Esophagus squamous epithelium (tissue), 5 donors: ENCODE measurements around the gene CPTP. TPM values are rescaled to one million over a fixed set of nuclear protein-coding genes. Genes with fewer than 3 reads are reported as not detected.
A peak's percentile ranks its signal among the peaks of the same experiment; 100 is the strongest.

Source experiments
- DNase-seq: peaks from one replicate; lab custom pipeline; 2025; lab: John Stamatoyannopoulos, UW
- H3K27ac ChIP-seq, 4 donors: fragments of 200-600 bp; sonication (generic); one replicate each; pipeline ENCODE4 v1.5.1; 2016 to 2019; ENCODE audit warnings: mild to moderate bottlenecking in 1 of 4
- H3K27me3 ChIP-seq, 4 donors: fragments of 200-600 bp; sonication (generic); 1 replicate in 3 of 4; 2 replicates in 1 of 4; pipeline versions ENCODE4 v1.5.1 to v1.6.0; 2017 to 2021; ENCODE audit warnings: antibody characterized with exemption in 1 of 4
- H3K36me3 ChIP-seq, 3 donors: fragments of 200-600 bp; sonication (generic); one replicate each; pipeline ENCODE4 v1.5.1; 2016 to 2019
- H3K4me1 ChIP-seq, 3 donors: fragments of 200-600 bp; sonication (generic); one replicate each; pipeline ENCODE4 v1.5.1; 2017 to 2019
- H3K4me3 ChIP-seq, 4 donors: fragments of 200-600 bp; sonication (generic); 1 replicate in 3 of 4; 2 replicates in 1 of 4; pipeline ENCODE4 v1.5.1; 2016 to 2019; ENCODE audit warnings: mild to moderate bottlenecking in 2 of 4, moderate library complexity in 1 of 4
- H3K9me3 ChIP-seq, 3 donors: fragments of 200-600 bp; sonication (generic); one replicate each; pipeline ENCODE4 v1.5.1; 2016 to 2019
- CTCF ChIP-seq, 6 experiments: fragments of 450-650 bp in 4 of 6; fragments of 200-600 bp in 2 of 6; sonication (generic) in 2 of 6; IDR thresholded peaks; one replicate each; pipeline ENCODE4 v1.5.1; 2016 to 2019; ENCODE audit warnings: antibody characterized with exemption in 6 of 6, mild to moderate bottlenecking in 4 of 6, moderate library complexity in 4 of 6
- POLR2A ChIP-seq, 4 donors: fragments of 450-650 bp; IDR thresholded peaks; one replicate each; pipeline ENCODE4 v1.6.1; 2017; ENCODE audit warnings: antibody characterized with exemption in 4 of 4, mild to moderate bottlenecking in 4 of 4, moderate library complexity in 3 of 4
- WGBS, 2 donors: methylation state at CpG; one replicate each; pipeline ENCODE4 v1.1.5; 2018; 5-methylcytosine and 5-hydroxymethylcytosine counted together
- intact Hi-C: fragments of 100-400 bp; cut with DNase I; formaldehyde crosslinking; loops from one replicate; pipeline ENCODE4 v1.15.0; 2022
- total RNA-seq, 4 donors: library from RNA; depleted of rRNA; stranded (reverse); fragments of >200 nt; gene quantifications; one replicate each; pipeline ENCODE4 v1.1.0, GENCODE V29; 2016
- donor health status: DM: yes; HTN: yes; CAD: no.

CPTP gene
- total RNA-seq, 4 donors from 2014 or later, result 27.7 to 75.2 (median 33.4) TPM

GRCh38 chr1:1343811-1344421, 19.3 kb downstream of the CPTP start:
- Histone ChIP-seq H3K4me1 (peaks cover 40 to 64% (median 50%) of the 10 kb centered on the region in 3 donors), H3K27me3 (no peaks in the 10 kb centered on the region), H3K9me3 (no peaks in the 10 kb centered on the region), H3K4me3 (peak overlapping the region in 3 of 4 donors; percentile 27 to 89 (median 29)), H3K27ac (peak overlapping the region; percentile 92 to 95 (median 94)), H3K36me3 (peaks cover 7 to 37% (median 24%) of the 10 kb centered on the region in 3 donors)
- DNase-seq, result no peak
- WGBS, 2 donors, result 80% methylated on average over 1 of the region's 24 CpGs; no CpG with 5 or more reads in 1 of the 2 donors
- intact Hi-C loops, result no loop called here
- TF ChIP-seq CTCF (IDR thresholded peaks at IDR 0.05), result no peak
- TF ChIP-seq POLR2A (IDR thresholded peaks at IDR 0.05), result no peak

GRCh38 chr1:1344655-1345361, 20.2 kb downstream of the CPTP start:
- H3K4me1 ChIP-seq, result peaks cover 40 to 64% (median 50%) of the 10 kb centered on the region in 3 donors
- 30 to 76% methylated on average over 6 to 9 of the region's 15 CpGs for WGBS, 2 donors
- H3K9me3 ChIP-seq, result no peaks in the 10 kb centered on the region
- H3K27me3 ChIP-seq, result no peaks in the 10 kb centered on the region
- no peak for DNase-seq
- TF ChIP-seq POLR2A (IDR thresholded peaks at IDR 0.05), result no peak
- peak in 4 of 6 experiments; percentile 24 to 40 (median 32) for TF ChIP-seq CTCF (IDR thresholded peaks at IDR 0.05)
- peak overlapping the region; percentile 8 to 89 (median 28) for H3K4me3 ChIP-seq
- intact Hi-C loops, result no loop called here
- peaks cover 0 to 28% (median 17%) of the 10 kb centered on the region in 3 donors for H3K36me3 ChIP-seq
- H3K27ac ChIP-seq, result peak overlapping the region; percentile 92 to 95 (median 94)

GRCh38 chr1:1345384-1345783, 20.8 kb downstream of the CPTP start:
- WGBS, 2 donors, result no CpG with 5 or more reads among the region's 16 CpGs
- intact Hi-C loops, result no loop called here
- no peak for DNase-seq
- H3K9me3 ChIP-seq, result no peaks in the 10 kb centered on the region
- no peaks in the 10 kb centered on the region for H3K27me3 ChIP-seq
- peaks cover 40 to 64% (median 50%) of the 10 kb centered on the region in 3 donors for H3K4me1 ChIP-seq
- peak overlapping the region; percentile 92 to 95 (median 94) for H3K27ac ChIP-seq
- peaks cover 0 to 22% (median 12%) of the 10 kb centered on the region in 3 donors for H3K36me3 ChIP-seq
- TF ChIP-seq CTCF (IDR thresholded peaks at IDR 0.05), result no peak
- TF ChIP-seq POLR2A (IDR thresholded peaks at IDR 0.05), result no peak
- H3K4me3 ChIP-seq, result peak overlapping the region; percentile 8 to 89 (median 18)

GRCh38 chr1:1345860-1346500, 21.4 kb downstream of the CPTP start:
- Histone ChIP-seq H3K9me3 (no peaks in the 10 kb centered on the region), H3K36me3 (peaks cover 0 to 16% (median 6%) of the 10 kb centered on the region in 3 donors), H3K4me1 (peaks cover 40 to 64% (median 50%) of the 10 kb centered on the region in 3 donors), H3K27me3 (no peaks in the 10 kb centered on the region), H3K27ac (peak overlapping the region; percentile 92 to 95 (median 94)), H3K4me3 (peak overlapping the region in 3 of 4 donors; percentile 62 to 96 (median 89))
- DNase-seq, result no peak
- intact Hi-C loops, result no loop called here
- WGBS, 2 donors, result 75% methylated on average over 2 of the region's 12 CpGs; no CpG with 5 or more reads in 1 of the 2 donors
- TF ChIP-seq CTCF (IDR thresholded peaks at IDR 0.05) (no peak), POLR2A (IDR thresholded peaks at IDR 0.05) (no peak)
